Effector memory CD8-positive, alpha-beta T cell (primary cell): ENCODE results near the gene BEND4.

ENCODE experiments used
- ATAC-seq: fragments of 150-1000 bp; cut with Tn5 transposase; replicated peaks from 2 replicates; pipeline ENCODE4 v1.10.0; 2021; ENCODE audit warnings: mild to moderate bottlenecking, moderate library complexity
- DNase-seq, 3 experiments: peaks; one replicate each; pipeline ENCODE4 v3.0.0; 2021
- H3K27ac Mint-ChIP-seq, 2 donors: one replicate each; pipeline ENCODE4 v1.8.0; 2022; ENCODE audit warnings: mild to moderate bottlenecking in 2 of 2, mixed read lengths in 2 of 2, moderate library complexity in 2 of 2
- H3K27me3 Mint-ChIP-seq, 2 donors: one replicate each; pipeline ENCODE4 v1.8.0; 2022; ENCODE audit warnings: mixed read lengths in 2 of 2
- H3K36me3 Mint-ChIP-seq: one replicate; pipeline ENCODE4 v1.8.0; 2022; ENCODE audit warnings: mild to moderate bottlenecking, moderate library complexity, mixed read lengths; ENCODE audit not compliant: insufficient read depth
- H3K4me1 Mint-ChIP-seq, 2 donors: one replicate each; pipeline ENCODE4 v1.8.0; 2022; ENCODE audit warnings: low read depth in 2 of 2, mixed read lengths in 2 of 2
- H3K4me3 Mint-ChIP-seq, 2 donors: one replicate each; pipeline ENCODE4 v1.8.0; 2022; ENCODE audit warnings: mild to moderate bottlenecking in 2 of 2, mixed read lengths in 2 of 2, moderate library complexity in 2 of 2
- H3K9me3 Mint-ChIP-seq, 2 donors: one replicate each; pipeline ENCODE4 v1.8.0; 2022; ENCODE audit warnings: mixed read lengths in 2 of 2

The BEND4 gene

DNA sequence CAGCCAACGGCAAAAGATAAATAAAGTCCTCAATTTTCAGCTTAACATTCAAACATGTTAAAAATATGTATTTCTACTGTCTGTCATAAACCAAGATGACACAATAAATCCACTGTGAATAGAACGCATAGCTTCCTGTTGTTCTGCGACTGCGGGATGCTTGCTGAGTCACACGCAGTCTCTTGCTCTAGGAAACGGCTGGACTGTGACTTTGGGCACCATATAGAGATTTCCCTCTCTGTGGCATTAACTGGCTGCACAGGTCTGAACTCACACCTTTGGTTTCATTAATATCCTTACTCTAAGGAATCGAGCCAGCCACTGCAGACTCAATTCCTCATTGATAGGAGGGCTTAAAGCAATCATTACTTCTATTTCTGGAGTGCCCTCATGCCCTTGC, 8.4 kb downstream of the BEND4 start:
- DNase-seq, result no peak
- Mint-ChIP-seq H3K36me3 (no peaks in the 10 kb centered on the region), H3K9me3 (no peaks in the 10 kb centered on the region), H3K4me3 (no peak overlapping the region), H3K4me1 (no peaks in the 10 kb centered on the region), H3K27me3 (peaks cover 6 to 38% of the 10 kb centered on the region in 2 donors), H3K27ac (no peak overlapping the region)
- ATAC-seq, result no peak

- Mint-ChIP-seq H3K36me3 (no peaks in the 10 kb centered on the region), H3K27me3 (peaks cover 11 to 36% of the 10 kb centered on the region in 2 donors), H3K4me1 (no peaks in the 10 kb centered on the region), H3K27ac (no peak overlapping the region), H3K4me3 (no peak overlapping the region), H3K9me3 (no peaks in the 10 kb centered on the region)
- ATAC-seq, result no peak
- no peak for DNase-seq
Observed at GRCh38 chr4:42142591-42142990, 9.9 kb downstream of the BEND4 start.

GRCh38 chr4:42136371-42136770, 16.1 kb downstream of the BEND4 start:
- Mint-ChIP-seq H3K9me3 (no peaks in the 10 kb centered on the region), H3K27ac (no peak overlapping the region), H3K36me3 (no peaks in the 10 kb centered on the region), H3K4me3 (no peak overlapping the region), H3K27me3 (peaks cover 21 to 22% of the 10 kb centered on the region in 2 donors), H3K4me1 (no peaks in the 10 kb centered on the region)
- ATAC-seq (no peak), DNase-seq (no peak)

- H3K4me1 Mint-ChIP-seq, result no peaks in the 10 kb centered on the region
- H3K27ac Mint-ChIP-seq, result no peak overlapping the region
- H3K4me3 Mint-ChIP-seq, result no peak overlapping the region
- no peak for DNase-seq
- no peaks in the 10 kb centered on the region for H3K9me3 Mint-ChIP-seq
- peaks cover 36 to 38% of the 10 kb centered on the region in 2 donors for H3K27me3 Mint-ChIP-seq
- H3K36me3 Mint-ChIP-seq, result no peaks in the 10 kb centered on the region
- no peak for ATAC-seq
Observed at GRCh38 chr4:42133006-42133405, 19.4 kb downstream of the BEND4 start.

DNA sequence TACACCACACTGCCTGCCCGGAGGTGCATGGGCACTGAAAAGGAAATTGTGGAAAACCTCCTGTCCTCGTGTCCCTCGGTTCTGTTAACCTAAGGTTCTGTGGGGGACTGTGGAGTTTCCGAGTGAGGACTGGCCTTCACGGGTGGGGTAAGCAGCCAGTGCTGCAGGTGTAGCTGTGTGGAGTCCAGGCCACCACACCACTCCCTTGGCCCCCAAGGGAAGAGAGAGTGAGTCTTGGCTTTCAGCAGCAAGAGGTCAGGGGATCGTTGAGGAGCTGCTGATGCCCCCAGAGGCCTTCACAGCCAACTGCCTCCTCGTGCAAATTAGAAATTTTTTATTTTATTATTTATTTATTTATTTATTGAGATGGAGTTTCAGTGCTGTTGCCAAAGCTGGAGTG, 20.4 kb downstream of the BEND4 start:
- no peaks in the 10 kb centered on the region for H3K9me3 Mint-ChIP-seq
- no peak for ATAC-seq
- H3K27me3 Mint-ChIP-seq, result peaks cover 33 to 34% of the 10 kb centered on the region in 2 donors
- no peaks in the 10 kb centered on the region for H3K36me3 Mint-ChIP-seq
- no peaks in the 10 kb centered on the region for H3K4me1 Mint-ChIP-seq
- no peak overlapping the region for H3K4me3 Mint-ChIP-seq
- H3K27ac Mint-ChIP-seq, result no peak overlapping the region
- DNase-seq, result no peak

- DNase-seq (no peak), ATAC-seq (no peak)
- no peak overlapping the region for H3K27ac Mint-ChIP-seq
- no peaks in the 10 kb centered on the region for H3K36me3 Mint-ChIP-seq
- H3K4me3 Mint-ChIP-seq, result no peak overlapping the region
- H3K9me3 Mint-ChIP-seq, result peaks cover 0 to 1% of the 10 kb centered on the region in 2 donors
- no peaks in the 10 kb centered on the region for H3K4me1 Mint-ChIP-seq
- peaks cover 29 to 30% of the 10 kb centered on the region in 2 donors for H3K27me3 Mint-ChIP-seq
Observed at GRCh38 chr4:42123071-42123644, 29.3 kb downstream of the BEND4 start.

DNA sequence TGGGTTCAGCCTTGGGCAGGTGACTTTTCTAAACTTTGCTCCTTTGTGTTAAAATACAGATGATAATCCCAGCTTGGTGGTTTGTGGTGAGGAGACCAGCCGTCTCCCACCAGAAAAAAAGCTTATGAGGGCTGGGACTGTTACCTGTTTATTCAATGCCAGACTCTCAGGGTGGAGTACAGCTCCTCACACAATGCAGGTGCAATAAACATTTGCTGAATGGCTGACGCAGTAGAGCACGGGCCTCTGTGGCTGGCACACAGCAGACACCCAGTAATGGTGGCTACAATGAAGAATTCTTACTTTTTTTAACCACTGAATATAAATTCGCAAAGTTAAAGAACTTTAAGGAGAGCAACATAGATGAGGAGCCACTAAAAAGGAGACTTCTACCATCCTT, 30.2 kb downstream of the BEND4 start:
- H3K36me3 Mint-ChIP-seq, result no peaks in the 10 kb centered on the region
- no peak for DNase-seq
- no peak for ATAC-seq
- no peaks in the 10 kb centered on the region for H3K4me1 Mint-ChIP-seq
- no peak overlapping the region for H3K4me3 Mint-ChIP-seq
- H3K27me3 Mint-ChIP-seq, result peaks cover 29% of the 10 kb centered on the region in 2 donors
- H3K27ac Mint-ChIP-seq, result no peak overlapping the region
- peaks cover 0 to 1% of the 10 kb centered on the region in 2 donors for H3K9me3 Mint-ChIP-seq

- peaks cover 0 to 1% of the 10 kb centered on the region in 2 donors for H3K9me3 Mint-ChIP-seq
- no peak for DNase-seq
- H3K4me3 Mint-ChIP-seq, result no peak overlapping the region
- peaks cover 31 to 44% of the 10 kb centered on the region in 2 donors for H3K27me3 Mint-ChIP-seq
- H3K27ac Mint-ChIP-seq, result no peak overlapping the region
- H3K4me1 Mint-ChIP-seq, result no peaks in the 10 kb centered on the region
- no peak for ATAC-seq
- H3K36me3 Mint-ChIP-seq, result no peaks in the 10 kb centered on the region
Observed at GRCh38 chr4:42119886-42120285, 32.6 kb downstream of the BEND4 start.

DNA sequence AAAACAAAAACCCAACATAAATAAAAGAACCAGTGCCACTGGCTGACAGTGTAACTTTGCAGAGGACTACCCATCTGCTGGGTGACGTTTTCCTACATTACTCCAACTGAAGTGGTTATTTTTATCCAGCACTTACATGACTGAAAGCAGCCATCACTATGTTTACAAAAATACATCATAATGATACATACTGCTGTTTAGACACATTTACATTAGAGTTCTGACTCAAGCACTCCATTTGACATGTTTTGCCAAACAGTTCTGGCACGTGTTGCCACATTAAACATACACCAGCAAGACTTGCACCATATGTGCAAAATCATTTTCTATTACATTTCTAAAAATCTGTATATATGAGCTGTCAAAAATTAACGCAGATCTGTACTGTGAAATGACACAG, 39.6 kb downstream of the BEND4 start:
- Mint-ChIP-seq H3K27ac (no peak overlapping the region), H3K4me1 (no peaks in the 10 kb centered on the region), H3K27me3 (peaks cover 50 to 68% of the 10 kb centered on the region in 2 donors), H3K9me3 (no peaks in the 10 kb centered on the region), H3K36me3 (no peaks in the 10 kb centered on the region), H3K4me3 (no peak overlapping the region)
- ATAC-seq, result no peak
- no peak for DNase-seq

GRCh38 chr4:42104521-42104920, 47.9 kb downstream of the BEND4 start:
- Mint-ChIP-seq H3K4me1 (no peaks in the 10 kb centered on the region), H3K27me3 (peaks cover 16 to 19% of the 10 kb centered on the region in 2 donors), H3K4me3 (no peak overlapping the region), H3K9me3 (peaks cover 0 to 3% of the 10 kb centered on the region in 2 donors), H3K36me3 (no peaks in the 10 kb centered on the region), H3K27ac (no peak overlapping the region)
- DNase-seq, result no peak
- ATAC-seq, result no peak

GRCh38 chr4:42101446-42101975, 50.9 kb downstream of the BEND4 start:
- Mint-ChIP-seq H3K27me3 (peaks cover 8 to 10% of the 10 kb centered on the region in 2 donors), H3K4me1 (no peaks in the 10 kb centered on the region), H3K27ac (no peak overlapping the region), H3K4me3 (no peak overlapping the region), H3K36me3 (no peaks in the 10 kb centered on the region), H3K9me3 (peaks cover 0 to 3% of the 10 kb centered on the region in 2 donors)
- ATAC-seq (no peak), DNase-seq (no peak)

DNA sequence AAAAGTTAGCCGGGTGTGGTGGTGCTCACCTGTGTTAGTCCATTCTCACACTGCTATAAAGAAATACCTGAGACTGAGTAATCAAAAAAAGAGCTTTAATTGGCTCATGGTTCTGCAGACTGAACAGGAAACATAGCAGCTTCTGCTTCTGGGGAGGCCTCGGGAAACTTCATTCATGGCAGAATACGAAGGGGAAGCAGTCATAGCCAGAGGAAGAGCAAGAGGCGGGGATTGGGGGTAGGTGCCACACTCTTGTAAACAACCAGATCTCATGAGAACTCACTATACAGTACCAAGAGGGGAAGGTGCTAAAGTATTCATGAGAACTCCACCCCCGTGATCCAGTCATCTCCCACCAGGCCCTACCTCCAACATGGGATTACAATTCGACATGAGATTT, 64.1 kb downstream of the BEND4 start:
- Mint-ChIP-seq H3K36me3 (peaks cover 3% of the 10 kb centered on the region), H3K9me3 (no peaks in the 10 kb centered on the region), H3K27me3 (no peaks in the 10 kb centered on the region), H3K4me1 (no peaks in the 10 kb centered on the region), H3K27ac (no peak overlapping the region), H3K4me3 (no peak overlapping the region)
- ATAC-seq (no peak), DNase-seq (no peak)

- H3K27me3 Mint-ChIP-seq, result no peaks in the 10 kb centered on the region
- peaks cover 16% of the 10 kb centered on the region for H3K36me3 Mint-ChIP-seq
- no peaks in the 10 kb centered on the region for H3K9me3 Mint-ChIP-seq
- H3K27ac Mint-ChIP-seq, result no peak overlapping the region
- no peak for DNase-seq
- H3K4me3 Mint-ChIP-seq, result no peak overlapping the region
- no peak for ATAC-seq
- no peaks in the 10 kb centered on the region for H3K4me1 Mint-ChIP-seq
Observed at GRCh38 chr4:42083816-42084215, 68.6 kb downstream of the BEND4 start.

GRCh38 chr4:42080306-42080705, 72.1 kb downstream of the BEND4 start:
- Mint-ChIP-seq H3K9me3 (no peaks in the 10 kb centered on the region), H3K27ac (no peak overlapping the region), H3K36me3 (peaks cover 23% of the 10 kb centered on the region)

More at GRCh38 chr4:42080306-42080705, 72.1 kb downstream of the BEND4 start:
- no peaks in the 10 kb centered on the region for H3K4me1 Mint-ChIP-seq
- no peak overlapping the region for H3K4me3 Mint-ChIP-seq
- DNase-seq (no peak), ATAC-seq (no peak)
- no peaks in the 10 kb centered on the region for H3K27me3 Mint-ChIP-seq
